ENCODE data around the gene KHSRP. TPM values are rescaled to one million over a fixed set of nuclear protein-coding genes. Genes with fewer than 3 reads are reported as not detected.
"Not testable (repeated sequence)": the region's sequence is repeated elsewhere in the genome, so short reads cannot be mapped to it uniquely, and the experiment has no call there.

The KHSRP gene
- total RNA-seq, 2 experiments from 2014 or later, result 266 to 268 TPM

GRCh38 chr19:6409346-6409745 lies 15.3 kb downstream of the KHSRP start:
- no peak for ATAC-seq (ENCODE audit: low read depth)
- H3K4me3 Mint-ChIP-seq, result no peak overlapping the region
- H3K9me3 Mint-ChIP-seq, result no peaks in the 10 kb centered on the region
- no peak for DNase-seq
- H3K27me3 Mint-ChIP-seq, result no peaks in the 10 kb centered on the region
- H3K27ac Mint-ChIP-seq, result no peak overlapping the region
- POLR2A ChIA-PET, result no interaction called here
- no peaks in the 10 kb centered on the region for H3K4me1 Mint-ChIP-seq
- H3K36me3 Mint-ChIP-seq, result peaks cover 1% of the 10 kb centered on the region

DNA sequence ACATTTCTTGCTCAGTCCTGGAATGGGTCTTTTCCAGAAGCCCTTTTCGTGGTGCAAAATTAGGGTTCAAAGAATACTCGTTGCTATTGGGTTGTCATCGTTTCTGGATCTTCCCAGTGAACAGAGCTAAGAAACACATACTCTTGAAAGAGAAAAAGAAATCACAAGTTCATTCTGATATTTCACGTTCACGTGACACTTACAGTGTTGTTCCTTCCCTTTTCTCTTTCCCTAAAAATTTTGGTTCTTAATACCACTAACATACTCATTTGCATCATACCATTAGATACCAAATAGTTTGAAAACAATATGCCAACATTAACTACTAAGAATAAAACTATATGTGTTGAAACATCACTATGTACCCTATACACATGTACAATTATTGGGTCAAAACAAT lies 18.2 kb downstream of the KHSRP start:
- ATAC-seq (ENCODE audit: low read depth) (no peak), DNase-seq (no peak)
- Mint-ChIP-seq H3K4me1 (peaks cover 2% of the 10 kb centered on the region), H3K27ac (no peak overlapping the region), H3K36me3 (no peaks in the 10 kb centered on the region), H3K9me3 (no peaks in the 10 kb centered on the region), H3K4me3 (no peak overlapping the region), H3K27me3 (no peaks in the 10 kb centered on the region)
- POLR2A ChIA-PET, result no interaction called here

DNA sequence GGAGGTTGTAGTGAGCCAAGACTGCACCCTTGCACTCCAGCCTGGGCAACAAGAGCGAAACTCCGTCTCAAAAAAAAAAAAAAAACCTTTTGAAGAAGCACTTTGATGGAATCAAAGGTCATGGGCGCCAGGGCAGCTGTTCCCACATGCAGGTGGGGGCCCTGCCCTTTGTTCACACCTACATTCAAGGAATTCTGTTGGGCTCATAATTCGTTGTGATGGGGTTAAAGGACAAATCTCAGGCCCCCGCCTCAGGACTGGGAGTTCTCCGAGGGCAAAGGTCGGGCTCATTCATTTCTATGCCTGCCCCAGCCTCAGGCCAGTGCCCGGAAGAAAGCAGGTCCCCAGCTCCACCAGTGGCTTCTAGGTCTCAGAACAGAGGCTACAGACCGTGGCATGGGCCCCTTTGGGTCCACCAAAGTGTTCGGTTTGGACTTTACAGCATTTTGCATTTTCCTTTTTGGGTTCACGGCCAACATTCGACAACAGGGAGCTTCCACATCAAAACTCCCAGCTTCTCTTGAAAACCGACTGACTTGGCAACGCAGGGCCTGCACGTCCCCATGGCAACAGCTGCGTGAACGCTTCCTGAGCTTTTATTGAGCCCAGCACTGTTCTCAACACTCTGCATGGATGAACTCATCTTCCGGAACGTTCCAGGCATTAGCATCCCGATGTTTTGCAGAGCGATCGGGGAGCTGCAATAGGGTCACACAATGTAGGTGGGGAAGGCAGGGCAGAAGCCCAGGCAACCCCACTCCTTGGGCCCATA lies 21.6 kb downstream of the KHSRP start:
- no peaks in the 10 kb centered on the region for H3K9me3 Mint-ChIP-seq
- ATAC-seq (ENCODE audit: low read depth) (no peak), DNase-seq (no peak)
- no peak overlapping the region for H3K4me3 Mint-ChIP-seq
- POLR2A ChIA-PET, result no interaction called here
- peaks cover 3% of the 10 kb centered on the region for H3K4me1 Mint-ChIP-seq
- H3K36me3 Mint-ChIP-seq, result no peaks in the 10 kb centered on the region
- H3K27me3 Mint-ChIP-seq, result no peaks in the 10 kb centered on the region
- no peak overlapping the region for H3K27ac Mint-ChIP-seq

- H3K27me3 Mint-ChIP-seq, result no peaks in the 10 kb centered on the region
- POLR2A ChIA-PET, result no interaction called here
- no peak for ATAC-seq (ENCODE audit: low read depth)
- no peaks in the 10 kb centered on the region for H3K9me3 Mint-ChIP-seq
- H3K36me3 Mint-ChIP-seq, result no peaks in the 10 kb centered on the region
- H3K4me3 Mint-ChIP-seq, result no peak overlapping the region
- no peak for DNase-seq
- peaks cover 3% of the 10 kb centered on the region for H3K4me1 Mint-ChIP-seq
- no peak overlapping the region for H3K27ac Mint-ChIP-seq
Observed at GRCh38 chr19:6402058-6402457, 22.6 kb downstream of the KHSRP start.

DNA sequence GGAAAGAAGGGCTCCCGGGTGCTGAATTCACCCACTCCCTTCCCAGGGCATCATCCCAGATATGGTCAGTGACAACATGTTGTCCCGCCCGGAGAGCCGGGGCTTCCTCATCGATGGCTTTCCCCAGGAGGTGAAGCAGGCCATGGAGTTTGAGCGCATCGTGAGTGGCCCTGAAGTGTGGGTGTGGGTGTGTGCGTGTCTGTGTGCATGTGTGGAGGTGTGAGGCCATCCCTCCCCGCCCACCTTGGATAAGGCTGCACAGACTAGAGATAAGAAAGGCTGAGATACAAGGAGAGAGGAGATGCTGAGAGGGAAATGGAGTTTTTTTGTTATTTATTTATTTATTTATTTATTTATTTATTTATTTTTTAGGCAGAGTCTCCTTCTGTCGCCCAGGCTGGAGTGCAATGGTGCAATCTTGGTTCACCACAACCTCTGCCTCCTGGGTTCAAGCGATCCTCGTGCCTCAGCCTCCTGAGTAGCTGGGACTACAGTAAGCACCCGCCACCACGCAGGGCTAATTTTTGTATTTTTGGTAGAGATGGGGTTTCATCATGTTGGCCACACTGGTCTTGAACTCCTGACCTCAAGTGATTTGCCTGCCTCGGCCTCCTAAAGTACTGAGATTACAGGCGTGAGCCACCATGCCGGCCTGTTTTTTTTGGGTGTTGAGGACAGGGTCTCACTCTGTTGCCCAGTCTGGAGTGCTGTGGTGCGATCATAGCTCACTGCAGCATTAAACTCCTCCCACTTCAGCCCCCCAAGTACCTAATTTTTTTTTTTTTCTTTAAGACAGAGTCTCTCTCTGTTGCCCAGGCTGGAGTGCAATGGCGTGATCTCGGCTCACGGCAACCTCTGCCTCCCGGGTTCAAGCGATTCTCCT lies 24.3 kb downstream of the KHSRP start:
- H3K36me3 Mint-ChIP-seq; ATAC-seq (ENCODE audit: low read depth); H3K4me3 Mint-ChIP-seq; POLR2A ChIA-PET; DNase-seq; H3K9me3 Mint-ChIP-seq; H3K4me1 Mint-ChIP-seq; H3K27me3 Mint-ChIP-seq: not testable (repeated sequence)
- peak overlapping the region; percentile 60 for H3K27ac Mint-ChIP-seq

DNA sequence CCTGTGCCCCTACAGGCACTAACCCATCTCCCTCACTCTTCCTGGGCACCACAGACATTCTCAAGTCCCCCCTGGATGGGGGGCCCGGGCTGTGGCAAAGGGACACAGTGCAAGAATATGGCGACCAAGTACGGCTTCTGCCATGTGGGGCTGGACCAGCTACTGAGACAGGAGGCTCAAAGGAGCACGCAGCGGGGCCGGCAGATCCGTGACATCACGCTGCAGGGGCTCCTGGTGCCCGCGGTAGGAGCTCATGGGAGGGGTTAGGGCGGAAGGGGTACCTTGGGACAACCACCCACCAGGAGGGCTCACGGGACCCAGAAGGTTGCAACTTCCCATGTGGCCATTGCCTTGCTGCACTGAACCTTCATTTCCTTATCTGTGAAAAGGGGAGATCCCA lies 28.3 kb downstream of the KHSRP start:
- Mint-ChIP-seq H3K36me3 (peaks cover 7% of the 10 kb centered on the region), H3K4me3 (no peak overlapping the region), H3K27ac (no peak overlapping the region), H3K4me1 (peaks cover 17% of the 10 kb centered on the region), H3K27me3 (no peaks in the 10 kb centered on the region), H3K9me3 (no peaks in the 10 kb centered on the region)
- DNase-seq (no peak), ATAC-seq (ENCODE audit: low read depth) (no peak)
- POLR2A ChIA-PET, result no interaction called here

- POLR2A ChIA-PET, result interaction anchor here (0.7 to 0.8 kb wide), 2 partner anchors 34 to 45 kb away, joined by 3 to 4 read pairs; partner anchors contain the start of gene CLPP
- no peaks in the 10 kb centered on the region for H3K9me3 Mint-ChIP-seq
- no peaks in the 10 kb centered on the region for H3K27me3 Mint-ChIP-seq
- ATAC-seq (ENCODE audit: low read depth) (no peak), DNase-seq (no peak)
- peak overlapping the region; percentile 38 for H3K27ac Mint-ChIP-seq
- H3K4me3 Mint-ChIP-seq, result peak overlapping the region; percentile 20
- peaks cover 21% of the 10 kb centered on the region for H3K4me1 Mint-ChIP-seq
- peaks cover 11% of the 10 kb centered on the region for H3K36me3 Mint-ChIP-seq
Observed at GRCh38 chr19:6394831-6395230, 29.8 kb downstream of the KHSRP start.

DNA sequence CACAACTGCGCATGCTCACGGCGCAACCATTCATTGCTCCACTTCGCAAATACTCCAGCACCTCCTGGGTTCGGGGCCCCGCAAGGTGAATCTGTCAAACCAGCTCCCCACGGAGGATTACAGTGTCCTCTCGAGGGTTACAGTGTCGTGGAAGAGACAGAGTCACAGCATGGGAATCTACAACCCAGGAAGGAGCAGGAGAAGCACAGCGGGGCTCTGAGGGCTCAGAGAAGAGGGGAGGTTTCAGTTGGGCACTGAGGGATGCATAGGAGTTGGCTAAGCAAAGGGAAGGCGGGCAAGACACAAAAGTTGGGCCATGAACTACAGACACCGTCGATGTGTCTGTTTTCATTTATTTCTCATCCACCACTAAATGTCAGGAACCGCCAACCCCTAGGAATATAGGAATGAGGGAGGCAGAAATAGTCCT lies 30.6 kb downstream of the KHSRP start:
- POLR2A ChIA-PET, result interaction anchor here (0.7 to 2.6 kb wide), 7 partner anchors 17 to 87 kb away, joined by 3 to 28 read pairs (median 4); partner anchors contain the start of genes ALKBH7, CLPP, DENND1C and KHSRP
- Mint-ChIP-seq H3K27me3 (no peaks in the 10 kb centered on the region), H3K4me3 (peak overlapping the region; percentile 97), H3K9me3 (no peaks in the 10 kb centered on the region), H3K4me1 (peaks cover 21% of the 10 kb centered on the region), H3K36me3 (peaks cover 11% of the 10 kb centered on the region), H3K27ac (peak overlapping the region; percentile 95)
- ATAC-seq (ENCODE audit: low read depth) (no peak), DNase-seq (no peak)

DNA sequence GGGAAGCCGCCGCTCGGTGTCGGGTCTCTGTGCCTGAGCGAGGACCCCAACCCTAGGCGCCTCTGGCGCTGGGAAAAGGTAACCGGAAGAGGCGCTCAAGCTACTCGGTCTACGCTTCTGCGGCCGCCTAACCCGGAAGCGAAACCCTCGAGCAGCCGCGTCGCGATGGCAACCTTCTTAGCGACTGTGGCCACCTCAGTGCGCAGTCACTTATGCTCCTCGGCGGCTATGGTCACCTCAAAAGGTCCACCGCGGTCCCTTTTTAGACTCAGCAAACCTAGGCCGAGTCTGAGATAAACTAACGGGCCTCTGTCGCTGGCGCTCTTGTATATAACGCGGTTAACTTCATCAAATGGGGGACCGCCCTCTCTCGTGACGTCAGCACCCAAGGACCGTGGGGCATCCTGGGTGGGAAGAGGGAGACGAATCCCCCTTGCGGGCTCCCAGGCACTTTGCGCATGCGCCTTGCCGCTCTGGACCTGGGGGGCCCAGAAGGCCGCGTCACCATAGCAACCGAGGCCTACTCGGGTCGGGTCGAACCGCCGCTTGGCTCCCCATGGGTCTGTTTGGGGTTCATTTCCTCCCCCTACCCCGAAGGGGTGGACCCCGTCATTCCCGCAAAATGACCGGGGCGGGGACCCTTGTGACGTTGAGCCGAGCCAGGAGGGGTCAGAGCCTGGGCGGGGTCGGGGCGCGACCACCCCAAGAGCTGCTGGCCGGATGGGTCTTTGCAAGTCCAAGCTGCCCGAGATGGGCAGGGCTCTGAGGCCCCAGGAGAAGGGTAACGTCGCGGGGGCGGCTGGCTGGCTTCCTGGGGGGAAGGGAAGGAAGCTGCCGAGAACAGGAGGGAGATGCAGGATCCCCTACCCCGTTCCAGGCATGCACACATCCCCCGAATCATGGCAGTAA lies 31.3 kb downstream of the KHSRP start, which contains the start of gene GTF2F1:
Gene GTF2F1, minus strand, starts transcription at position 91 of the 909 bp plus-strand sequence. CDS start 169 bp downstream, outside the sequence.
- Mint-ChIP-seq H3K27ac (peak within 1 kb of the TSS; percentile 95), H3K9me3 (no peaks in the 10 kb centered on the region), H3K4me1 (peaks cover 21% of the 10 kb centered on the region), H3K27me3 (no peaks in the 10 kb centered on the region), H3K36me3 (peaks cover 12% of the 10 kb centered on the region), H3K4me3 (peak within 1 kb of the TSS; percentile 97)
- POLR2A ChIA-PET, result interaction anchor here (0.6 to 2.6 kb wide), 9 partner anchors 16 to 129 kb away, joined by 3 to 28 read pairs (median 4); partner anchors contain the start of genes ALKBH7, CLPP, DENND1C and KHSRP
- ATAC-seq (ENCODE audit: low read depth) (peak; percentile 81), DNase-seq (peak; percentile 95)

DNA sequence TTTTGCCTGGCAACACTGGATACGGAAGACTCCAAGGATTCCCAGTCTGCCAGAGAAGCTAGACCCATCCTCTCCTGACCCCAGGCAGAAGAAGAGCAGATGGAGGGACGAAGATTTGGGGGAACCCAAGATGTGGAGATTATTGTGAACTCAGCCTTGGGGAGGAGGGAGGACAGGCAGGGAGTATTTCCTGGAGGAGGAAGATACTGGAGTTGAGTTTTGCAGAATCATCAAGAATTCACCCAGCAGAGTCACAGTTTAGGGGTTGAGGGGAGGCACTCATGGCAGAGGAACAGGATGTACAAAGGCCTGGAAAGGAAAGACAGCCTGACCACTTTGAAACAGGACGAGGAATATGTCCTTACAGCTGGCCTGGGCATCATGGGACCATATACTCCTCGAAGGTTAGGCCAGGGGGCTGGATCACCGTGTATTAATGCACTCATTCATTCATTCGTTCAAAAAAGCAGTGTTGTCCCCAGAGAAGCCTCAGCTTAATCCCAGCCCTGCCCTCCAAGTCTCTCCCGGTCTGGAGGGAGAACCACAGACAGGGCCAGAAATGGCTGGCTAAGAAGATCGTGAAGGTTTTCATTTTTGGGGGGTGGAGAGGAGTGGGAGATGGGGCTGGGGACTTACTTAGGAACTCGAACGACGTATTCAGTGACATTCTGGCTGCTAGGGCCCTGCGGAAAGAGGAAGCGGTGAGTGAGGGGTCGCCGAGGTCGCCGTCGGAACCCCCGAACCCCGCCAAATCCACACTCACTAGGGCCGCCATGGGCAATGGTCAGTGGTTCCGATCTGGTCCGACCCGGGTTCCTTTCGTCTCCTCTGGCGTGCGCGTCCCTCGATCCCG lies 32.2 kb downstream of the KHSRP start:
- Mint-ChIP-seq H3K4me1 (peaks cover 21% of the 10 kb centered on the region), H3K9me3 (no peaks in the 10 kb centered on the region), H3K27ac (peak overlapping the region; percentile 95), H3K27me3 (no peaks in the 10 kb centered on the region), H3K4me3 (peak overlapping the region; percentile 97), H3K36me3 (peaks cover 14% of the 10 kb centered on the region)
- POLR2A ChIA-PET, result interaction anchor here (1.1 to 2.6 kb wide), 4 partner anchors 20 to 32 kb away, joined by 3 to 28 read pairs (median 12); partner anchors contain the start of genes ALKBH7, CLPP and KHSRP
- ATAC-seq (ENCODE audit: low read depth) (no peak), DNase-seq (no peak)

- Mint-ChIP-seq H3K9me3 (no peaks in the 10 kb centered on the region), H3K36me3 (peaks cover 23% of the 10 kb centered on the region), H3K27me3 (no peaks in the 10 kb centered on the region), H3K4me1 (peaks cover 12% of the 10 kb centered on the region), H3K27ac (no peak overlapping the region), H3K4me3 (no peak overlapping the region)
- ATAC-seq (ENCODE audit: low read depth) (no peak), DNase-seq (no peak)
- POLR2A ChIA-PET, result no interaction called here
Observed at GRCh38 chr19:6387372-6387771, 37.2 kb downstream of the KHSRP start.

DNA sequence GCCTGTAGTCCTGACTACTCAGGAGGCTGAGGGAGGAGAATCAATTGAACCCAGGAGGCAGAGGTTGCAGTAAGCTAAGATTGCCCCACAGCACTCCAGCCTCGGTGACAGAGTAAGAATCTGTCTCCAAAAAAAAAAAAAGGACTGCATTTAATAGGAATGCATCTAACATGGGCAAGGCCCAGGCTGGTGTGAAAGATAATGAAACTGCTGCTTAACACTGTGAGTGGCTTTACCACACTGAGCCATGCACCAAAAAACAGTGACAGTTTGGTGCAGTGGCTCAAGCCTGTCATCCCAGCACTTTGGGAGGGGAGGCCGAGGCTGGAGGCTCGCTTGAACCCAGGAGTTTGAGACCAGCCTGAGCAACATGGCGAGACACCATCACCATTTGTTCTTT lies 40.2 kb downstream of the KHSRP start:
- no peaks in the 10 kb centered on the region for H3K27me3 Mint-ChIP-seq
- no peaks in the 10 kb centered on the region for H3K4me1 Mint-ChIP-seq
- H3K36me3 Mint-ChIP-seq, result peaks cover 34% of the 10 kb centered on the region
- POLR2A ChIA-PET, result no interaction called here
- ATAC-seq (ENCODE audit: low read depth) (no peak), DNase-seq (no peak)
- no peak overlapping the region for H3K4me3 Mint-ChIP-seq
- no peak overlapping the region for H3K27ac Mint-ChIP-seq
- no peaks in the 10 kb centered on the region for H3K9me3 Mint-ChIP-seq
